Measurements from ENCODE around the gene PTPRM. TPM values are rescaled to one million over a fixed set of nuclear protein-coding genes. Genes with fewer than 3 reads are reported as not detected.

PTPRM gene
- total and polyA plus RNA-seq, 2 donors (not counting 3 experiments of a cell fraction or from before 2014, with no cell fraction given): 37.4 to 43.7 TPM

DNA sequence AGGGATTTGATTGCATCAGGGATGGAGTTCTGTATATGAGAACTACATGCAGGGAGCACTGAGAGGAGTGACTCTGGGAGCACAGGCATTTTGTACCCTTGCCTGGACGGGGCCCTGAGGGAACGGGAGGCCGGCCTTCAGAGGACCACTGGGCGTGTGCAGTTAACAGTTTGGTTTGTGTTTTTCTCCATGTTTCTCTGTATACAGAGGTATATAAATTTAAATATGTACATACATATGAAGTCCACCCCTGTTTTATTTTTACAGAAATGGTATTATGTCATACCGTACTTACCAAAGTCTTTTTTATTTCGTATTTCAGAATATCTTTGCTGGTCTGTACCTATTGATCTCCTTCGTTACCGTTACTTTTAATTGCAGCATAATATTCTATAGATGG, 111.3 kb downstream of the PTPRM start:
- no peak for FAIRE-seq
- POLR2A ChIA-PET: no interaction called here
- TF ChIP-seq POLR2AphosphoS5 (IDR thresholded peaks at IDR 0.05; ENCODE audit: insufficient read depth, low read depth, low read length): no peak
- TF ChIP-seq EZH2 (IDR thresholded peaks at IDR 0.05; ENCODE audit: borderline replicate concordance, low read depth, low read length, severe bottlenecking): no peak
- TF ChIP-seq MYC (IDR thresholded peaks at IDR 0.05; ENCODE audit: low read depth, low read length): no peak
- TF ChIP-seq, protein P1, sequence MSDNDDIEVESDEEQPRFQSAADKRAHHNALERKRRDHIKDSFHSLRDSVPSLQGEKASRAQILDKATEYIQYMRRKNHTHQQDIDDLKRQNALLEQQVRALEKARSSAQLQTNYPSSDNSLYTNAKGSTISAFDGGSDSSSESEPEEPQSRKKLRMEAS (IDR thresholded peaks at IDR 0.05; ENCODE audit: insufficient read depth, insufficient read length): no peak
- TF ChIP-seq FOS (IDR thresholded peaks at IDR 0.05; ENCODE audit: borderline replicate concordance, insufficient read depth, low read length): no peak
- no peak for TF ChIP-seq JUN (IDR thresholded peaks at IDR 0.05; ENCODE audit: borderline replicate concordance, insufficient read depth, insufficient read length, low read depth)
- no peak for TF ChIP-seq POLR2A (IDR thresholded peaks at IDR 0.05; ENCODE audit: low read depth, low read length)
- no peak for TF ChIP-seq GATA2 (IDR thresholded peaks at IDR 0.05; ENCODE audit: insufficient read depth, insufficient read length, low read depth, low read length)

DNA sequence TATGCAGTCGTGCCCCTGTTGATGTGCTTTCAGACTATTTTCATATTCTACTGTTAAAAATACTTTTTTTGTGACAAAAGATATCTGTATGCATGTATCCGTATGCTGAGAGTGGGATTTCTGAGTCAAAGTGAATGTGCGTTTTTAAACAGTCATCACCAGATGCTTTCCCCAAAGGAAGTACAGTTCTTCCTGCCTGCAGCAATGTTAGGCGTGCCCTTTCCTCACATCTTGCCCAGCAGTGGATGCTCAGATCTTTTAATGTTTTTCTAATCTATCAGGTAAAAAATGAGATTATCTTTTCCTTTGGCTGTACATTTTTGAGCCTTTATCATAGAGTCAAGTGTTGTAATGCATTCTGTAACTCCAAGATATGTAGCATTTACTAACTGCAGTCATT, 111.7 kb downstream of the PTPRM start:
- Histone ChIP-seq H4K20me1 (replicated peaks; ENCODE audit: control insufficient read depth, extremely low read depth, insufficient read depth, low read length) (no peaks in the 10 kb centered on the region), H3K4me1 (ENCODE audit: control insufficient read depth, extremely low read depth, insufficient read depth, low read length) (peaks cover 7% of the 10 kb centered on the region), H3K9me3 (replicated peaks; ENCODE audit: control insufficient read depth, insufficient read depth, low read length) (no peaks in the 10 kb centered on the region), H3K36me3 (ENCODE audit: control insufficient read depth in 2 of 2, extremely low read depth in 1 of 2, insufficient read depth in 2 of 2, low read length in 2 of 2) (no peaks in the 10 kb centered on the region), H2AFZ (ENCODE audit: low read depth, low read length) (no peak overlapping the region), H3K79me2 (ENCODE audit: control insufficient read depth, insufficient read depth, low read length) (no peaks in the 10 kb centered on the region), H3K4me2 (ENCODE audit: insufficient read depth, low read length) (no peak overlapping the region), H3K27ac (ENCODE audit: insufficient read depth, low read depth, low read length) (no peak overlapping the region), H3K9ac (replicated peaks; ENCODE audit: extremely low read depth, insufficient read depth, low read length) (no peak overlapping the region), H3K4me3 (replicated peaks in 1 of 3; ENCODE audit: insufficient read depth in 1 of 3, low read depth in 1 of 3, low read length in 3 of 3) (no peak overlapping the region), H3K9me1 (replicated peaks; ENCODE audit: control insufficient read depth, extremely low read depth, insufficient read depth, low read length) (no peaks in the 10 kb centered on the region), H3K27me3 (ENCODE audit: control insufficient read depth in 2 of 2, insufficient read depth in 2 of 2, low read length in 2 of 2) (no peaks in the 10 kb centered on the region)
- ChIA-PET CTCF (no interaction called here), POLR2A (no interaction called here)
- FAIRE-seq: no peak
- intact Hi-C loops (cut with micrococcal nuclease): loop anchor here (5.0 kb wide), 1 partner anchor 928 kb away; the partner anchor contains the start of gene RAB12
- peak; percentile 36 for TF ChIP-seq FOS (IDR thresholded peaks at IDR 0.05; ENCODE audit: borderline replicate concordance, insufficient read depth, low read length)
- no peak for TF ChIP-seq EZH2 (IDR thresholded peaks at IDR 0.05; ENCODE audit: borderline replicate concordance, low read depth, low read length, severe bottlenecking)
- no peak for TF ChIP-seq POLR2AphosphoS5 (IDR thresholded peaks at IDR 0.05; ENCODE audit: insufficient read depth, low read depth, low read length)
- TF ChIP-seq POLR2A (IDR thresholded peaks at IDR 0.05; ENCODE audit: low read depth, low read length): no peak
- no peak for TF ChIP-seq GATA2 (IDR thresholded peaks at IDR 0.05; ENCODE audit: insufficient read depth, insufficient read length, low read depth, low read length)
- TF ChIP-seq JUN (IDR thresholded peaks at IDR 0.05; ENCODE audit: borderline replicate concordance, insufficient read depth, insufficient read length, low read depth): no peak
- TF ChIP-seq, protein P1 (IDR thresholded peaks at IDR 0.05; ENCODE audit: insufficient read depth, insufficient read length): no peak
- BruUV-seq (replicated peaks): no TSS peak
- DNase-seq (ENCODE audit: low read depth, low spot score): peak; percentile 52
- dilution Hi-C loops (cut with MboI; ENCODE audit: extremely low pct_ligation_motif_present, low sequenced_read_pairs): no loop called here

More for the DNA sequence above, 111.3 kb downstream of the PTPRM start:
- DNase-seq (ENCODE audit: low read depth, low spot score): no peak
- no peaks in the 10 kb centered on the region for H4K20me1 ChIP-seq (replicated peaks; ENCODE audit: control insufficient read depth, extremely low read depth, insufficient read depth, low read length)
- no peak overlapping the region for H2AFZ ChIP-seq (ENCODE audit: low read depth, low read length)
- no peak overlapping the region for H3K9ac ChIP-seq (replicated peaks; ENCODE audit: extremely low read depth, insufficient read depth, low read length)
- H3K4me3 ChIP-seq (replicated peaks in 1 of 3; ENCODE audit: insufficient read depth in 1 of 3, low read depth in 1 of 3, low read length in 3 of 3): no peak overlapping the region
- dilution Hi-C loops (cut with MboI; ENCODE audit: extremely low pct_ligation_motif_present, low sequenced_read_pairs) (no loop called here), intact Hi-C loops (cut with micrococcal nuclease) (loop anchor here (5.0 kb wide), 1 partner anchor 929 kb away; the partner anchor contains the start of gene RAB12)
- no peak overlapping the region for H3K27ac ChIP-seq (ENCODE audit: insufficient read depth, low read depth, low read length)
- H3K9me1 ChIP-seq (replicated peaks; ENCODE audit: control insufficient read depth, extremely low read depth, insufficient read depth, low read length): no peaks in the 10 kb centered on the region
- CTCF ChIA-PET: no interaction called here
- no peaks in the 10 kb centered on the region for H3K9me3 ChIP-seq (replicated peaks; ENCODE audit: control insufficient read depth, insufficient read depth, low read length)
- H3K4me2 ChIP-seq (ENCODE audit: insufficient read depth, low read length): no peak overlapping the region
- H3K36me3 ChIP-seq (ENCODE audit: control insufficient read depth in 2 of 2, extremely low read depth in 1 of 2, insufficient read depth in 2 of 2, low read length in 2 of 2): no peaks in the 10 kb centered on the region
- no peaks in the 10 kb centered on the region for H3K27me3 ChIP-seq (ENCODE audit: control insufficient read depth in 2 of 2, insufficient read depth in 2 of 2, low read length in 2 of 2)
- H3K4me1 ChIP-seq (ENCODE audit: control insufficient read depth, extremely low read depth, insufficient read depth, low read length): peaks cover 7% of the 10 kb centered on the region
- BruUV-seq (replicated peaks): no TSS peak
- H3K79me2 ChIP-seq (ENCODE audit: control insufficient read depth, insufficient read depth, low read length): no peaks in the 10 kb centered on the region

Measured in endothelial cell of umbilical vein (primary cell).